LHCN-M2 (cell line): ENCODE results near the gene EIF4G3. TPM values are rescaled to one million over a fixed set of nuclear protein-coding genes. Genes with fewer than 3 reads are reported as not detected.
"Not testable (repeated sequence)": the region's sequence is repeated elsewhere in the genome, so short reads cannot be mapped to it uniquely, and the experiment has no call there.

ENCODE experiments used
- DNase-seq: peaks from one replicate; pipeline ENCODE4 v3.0.0-alpha.2; 2012; ENCODE audit warnings: low read depth
- total RNA-seq: library from RNA; depleted of rRNA; stranded (reverse); fragments of >200 nt; gene quantifications from 2 replicates; pipeline ENCODE4 v1.2.3, GENCODE V29; 2014

Gene EIF4G3
- total RNA-seq, 1 experiment from 2014 or later = 45.8 TPM

DNA sequence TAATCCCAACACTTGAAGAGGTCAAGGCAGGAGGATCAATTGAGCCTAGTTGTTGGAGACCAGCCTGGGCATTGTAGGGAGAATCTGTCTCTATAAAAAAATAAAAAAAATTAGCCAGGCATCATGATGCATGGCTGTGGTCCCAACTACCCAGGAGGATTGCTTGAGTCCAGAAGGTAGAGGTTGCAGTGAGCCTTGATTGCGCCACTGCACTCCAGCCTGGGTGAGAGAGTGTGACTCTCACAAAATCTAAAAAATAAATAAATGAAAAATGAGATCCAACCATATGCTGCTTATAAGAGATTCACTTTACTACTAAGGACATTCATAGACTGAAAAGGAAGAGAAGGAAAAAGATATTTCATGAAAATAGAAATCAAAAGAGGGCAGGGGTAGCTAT, 342.5 kb downstream of the EIF4G3 start:
- DNase-seq = no peak

DNA sequence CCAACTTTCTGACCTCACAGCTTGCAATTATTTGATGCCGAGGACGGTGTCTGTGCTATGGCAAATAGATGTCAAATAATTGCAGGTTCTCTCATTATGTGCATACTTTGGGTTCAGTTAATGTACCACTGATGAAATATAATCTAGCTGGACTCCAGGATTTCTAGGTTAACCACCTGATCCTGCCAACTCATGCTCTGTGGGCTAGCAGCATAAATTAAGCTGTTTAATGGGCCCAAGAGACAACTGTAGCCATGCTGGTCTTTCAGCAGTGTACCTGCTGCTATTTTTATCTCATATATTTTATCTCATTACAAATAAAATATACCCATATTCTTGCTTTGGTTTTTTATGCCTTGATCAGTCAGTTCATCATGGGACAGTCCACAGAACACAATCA, 346.3 kb downstream of the EIF4G3 start:
- DNase-seq = peak; percentile 35

DNA sequence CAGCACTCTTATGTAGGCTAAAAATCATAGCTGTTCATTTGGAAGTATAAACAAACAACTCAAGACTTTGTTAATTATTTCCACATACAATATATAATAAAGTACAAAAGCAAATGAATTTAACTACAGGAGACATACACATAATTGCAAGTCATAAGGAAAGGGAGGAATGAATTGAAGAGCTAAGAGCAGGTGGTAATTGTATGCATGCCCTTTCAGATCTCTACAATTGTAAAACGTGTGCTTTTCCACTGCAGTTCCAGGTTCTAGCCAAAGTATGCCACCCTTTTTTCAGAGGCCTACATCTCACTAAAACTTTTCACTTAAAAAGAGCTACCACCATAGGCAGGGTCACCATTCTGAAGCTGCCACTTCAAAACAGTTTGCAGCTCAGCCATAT, 346.8 kb downstream of the EIF4G3 start:
- no peak for DNase-seq

DNA sequence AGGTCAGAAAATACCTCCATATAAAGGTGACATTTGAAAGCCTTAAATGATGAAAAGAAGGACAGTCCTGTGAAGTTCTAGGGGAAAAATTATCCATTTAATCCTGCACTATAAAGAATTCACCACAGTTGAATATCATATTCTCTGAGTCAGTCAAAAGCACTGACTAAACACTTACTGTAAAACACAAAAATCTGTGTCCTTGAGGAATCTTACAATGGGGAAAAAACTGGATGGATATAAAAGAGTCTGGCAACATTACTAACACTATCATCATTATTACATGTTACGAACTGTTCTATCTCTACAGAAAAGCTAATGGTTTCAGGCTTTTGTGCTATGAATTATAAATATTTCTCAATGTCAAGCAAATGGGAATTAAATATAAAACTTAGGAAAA, 347.2 kb downstream of the EIF4G3 start:
- DNase-seq = peak; percentile 53

DNA sequence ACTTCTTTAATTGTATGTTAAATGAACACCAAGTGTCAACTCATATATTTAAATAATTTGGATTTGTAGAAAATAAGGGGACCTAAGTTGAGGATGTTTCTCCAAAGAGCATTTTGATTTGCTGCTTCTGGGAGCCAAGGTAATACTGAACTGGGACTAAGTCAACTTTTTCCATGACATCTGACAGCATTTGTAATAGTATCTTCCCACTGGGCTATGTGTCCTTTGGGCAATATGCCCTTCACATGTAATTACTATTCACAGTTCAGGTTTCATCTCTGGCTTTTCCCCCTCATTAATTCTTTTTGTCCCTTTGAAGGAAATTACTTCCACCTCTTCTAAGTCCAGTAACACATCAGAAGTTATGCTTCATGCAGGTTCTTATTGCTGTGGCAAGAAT, 352.9 kb downstream of the EIF4G3 start:
- no peak for DNase-seq

DNA sequence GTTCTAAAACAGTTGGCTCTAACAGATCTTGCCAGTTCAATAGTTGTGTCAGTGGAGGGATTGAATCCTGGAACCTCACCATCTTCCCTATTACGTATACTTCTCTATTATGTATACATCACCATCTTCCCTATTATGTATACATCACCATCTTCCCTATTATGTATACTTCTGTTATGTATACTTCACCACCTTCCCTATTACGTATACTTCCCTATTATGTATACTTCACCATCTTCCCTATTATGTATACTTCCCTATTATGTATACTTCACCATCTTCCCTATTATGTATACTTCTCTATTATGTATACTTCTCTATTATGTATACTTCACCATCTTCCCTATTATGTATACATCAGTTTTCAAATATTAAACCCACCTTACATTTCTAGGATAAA, 355.2 kb downstream of the EIF4G3 start:
- no peak for DNase-seq

DNA sequence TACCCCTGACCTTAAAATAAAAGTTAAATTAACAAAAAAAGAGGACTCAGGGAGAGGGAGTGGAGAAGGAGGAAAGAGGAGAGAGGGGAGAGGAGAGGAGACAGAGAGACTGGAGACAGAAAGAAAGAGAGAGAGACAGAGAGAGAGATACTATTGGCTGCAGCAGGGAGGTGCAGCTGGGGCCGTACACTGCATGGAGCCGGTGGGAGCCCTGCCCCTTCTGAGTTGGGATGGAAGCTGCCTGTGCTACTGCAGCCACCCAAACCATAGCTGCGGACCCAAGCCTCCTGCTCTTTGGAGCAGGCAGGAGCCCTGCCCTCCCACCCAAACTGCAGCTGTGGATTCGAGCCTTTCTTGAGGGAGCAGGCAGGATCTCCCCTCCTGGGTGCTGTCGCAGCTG, 356.9 kb downstream of the EIF4G3 start:
- DNase-seq = no peak

DNA sequence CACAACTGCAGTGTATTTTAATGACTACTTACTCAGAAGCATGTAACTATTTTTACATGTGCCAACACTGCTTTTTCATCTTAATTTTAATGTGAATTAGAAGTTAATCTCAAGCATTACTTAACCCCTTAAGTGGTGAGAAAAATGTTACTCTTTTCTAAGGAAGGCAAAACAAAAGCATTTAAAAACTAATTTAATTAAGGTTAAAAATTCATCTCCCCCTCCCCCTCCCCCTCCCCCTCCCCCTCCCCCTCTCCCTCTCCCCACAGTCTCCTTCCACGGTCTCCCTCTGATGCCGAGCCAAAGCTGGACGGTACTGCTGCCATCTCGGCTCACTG, 362.2 kb downstream of the EIF4G3 start:
- no peak for DNase-seq

DNA sequence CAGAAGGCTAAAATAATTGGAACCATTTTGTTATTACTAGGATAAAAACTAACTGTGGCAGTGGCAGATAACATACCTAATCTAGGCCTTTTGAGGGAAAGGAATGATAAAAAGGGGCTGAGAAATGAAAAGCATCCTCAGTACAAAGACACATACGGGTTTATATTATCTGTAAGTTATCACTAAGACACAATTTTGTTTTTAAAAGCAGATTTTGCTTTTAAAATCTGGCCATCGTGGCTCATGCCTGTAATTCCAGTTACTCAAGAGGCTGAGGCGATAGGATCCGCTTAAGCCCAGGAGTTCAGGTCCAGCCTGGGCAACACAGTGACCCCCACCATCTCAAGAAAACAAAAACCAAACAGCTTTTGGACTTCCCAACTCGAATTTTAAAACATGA, 364.8 kb downstream of the EIF4G3 start:
- DNase-seq = no peak

DNA sequence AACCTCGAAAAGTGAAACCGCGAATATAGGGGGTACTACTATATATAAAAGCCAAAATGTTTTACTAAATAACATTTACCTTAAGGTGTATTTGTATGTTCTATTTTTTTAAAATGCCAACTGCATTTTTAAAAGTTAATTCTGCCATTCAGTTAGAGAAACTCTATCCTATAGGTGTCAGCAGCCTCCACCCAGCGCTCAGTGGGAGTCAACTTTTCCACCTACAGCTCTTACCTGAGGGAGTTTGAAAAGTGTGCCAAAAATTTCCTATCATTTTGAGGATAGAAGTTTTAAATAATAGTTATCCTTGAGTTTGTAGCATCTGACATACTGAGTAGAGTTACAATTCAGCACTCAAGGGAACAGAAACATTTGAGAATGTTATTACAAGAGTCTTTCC, 383.5 kb downstream of the EIF4G3 start:
- DNase-seq = no peak

DNA sequence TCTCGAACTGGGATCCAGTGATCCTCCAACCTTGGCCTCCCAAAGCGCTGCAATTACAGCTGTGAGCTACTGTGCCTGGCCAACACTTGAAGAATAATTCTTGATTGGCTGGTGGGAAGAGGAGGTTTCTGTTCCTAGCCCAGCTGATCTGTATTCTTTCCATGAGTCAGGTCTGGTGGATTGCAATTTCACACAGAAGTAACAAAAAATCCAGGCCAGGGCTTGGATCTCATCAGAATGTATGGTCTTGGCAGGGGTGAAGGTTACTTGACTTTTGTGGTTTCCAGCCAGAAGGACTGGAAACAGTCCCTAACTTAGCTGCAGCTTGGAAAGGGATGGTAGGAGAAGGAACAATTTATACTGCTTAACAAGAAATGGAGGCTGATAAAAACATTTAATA, 384.5 kb downstream of the EIF4G3 start:
- DNase-seq = peak; percentile 77

DNA sequence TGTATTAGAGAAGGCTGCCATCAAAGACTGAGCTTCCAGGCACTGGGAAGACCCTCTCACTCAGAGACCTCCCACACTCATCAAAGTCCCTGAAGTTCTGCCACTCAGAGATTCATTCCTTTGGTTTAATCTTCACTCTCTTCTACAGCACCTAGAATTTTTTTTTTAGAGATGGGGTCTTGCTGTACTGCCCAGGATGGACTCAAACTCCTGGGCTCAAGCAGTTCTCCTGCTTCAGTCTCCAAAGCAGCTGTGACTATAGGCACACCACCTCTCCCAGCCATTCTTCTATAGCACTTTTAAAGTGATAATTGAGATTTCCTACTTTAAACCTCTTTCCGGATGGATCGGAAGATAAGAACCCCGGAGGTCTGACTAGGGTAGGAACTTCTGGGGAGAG, 385.9 kb downstream of the EIF4G3 start:
- no peak for DNase-seq

DNA sequence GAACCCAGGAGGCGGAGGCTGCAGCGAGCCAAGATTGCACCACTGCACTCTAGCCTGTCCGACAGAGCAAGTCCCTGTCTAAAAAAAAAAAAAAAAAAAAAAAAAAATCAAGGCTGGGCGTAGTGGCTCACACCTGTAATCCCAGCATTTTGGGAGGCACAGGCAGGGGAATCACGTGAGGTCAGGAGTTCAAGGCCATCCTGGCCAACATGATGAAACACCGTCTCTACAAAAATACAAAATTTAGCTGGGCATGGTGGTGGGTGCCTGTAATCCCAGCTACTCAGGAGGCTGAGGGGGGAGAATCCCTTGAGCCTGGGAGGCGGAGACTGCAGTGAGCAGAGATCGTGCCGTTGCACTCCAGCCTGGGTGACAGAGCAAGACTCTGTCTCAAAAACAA, 387.1 kb downstream of the EIF4G3 start:
- not testable (repeated sequence) for DNase-seq

DNA sequence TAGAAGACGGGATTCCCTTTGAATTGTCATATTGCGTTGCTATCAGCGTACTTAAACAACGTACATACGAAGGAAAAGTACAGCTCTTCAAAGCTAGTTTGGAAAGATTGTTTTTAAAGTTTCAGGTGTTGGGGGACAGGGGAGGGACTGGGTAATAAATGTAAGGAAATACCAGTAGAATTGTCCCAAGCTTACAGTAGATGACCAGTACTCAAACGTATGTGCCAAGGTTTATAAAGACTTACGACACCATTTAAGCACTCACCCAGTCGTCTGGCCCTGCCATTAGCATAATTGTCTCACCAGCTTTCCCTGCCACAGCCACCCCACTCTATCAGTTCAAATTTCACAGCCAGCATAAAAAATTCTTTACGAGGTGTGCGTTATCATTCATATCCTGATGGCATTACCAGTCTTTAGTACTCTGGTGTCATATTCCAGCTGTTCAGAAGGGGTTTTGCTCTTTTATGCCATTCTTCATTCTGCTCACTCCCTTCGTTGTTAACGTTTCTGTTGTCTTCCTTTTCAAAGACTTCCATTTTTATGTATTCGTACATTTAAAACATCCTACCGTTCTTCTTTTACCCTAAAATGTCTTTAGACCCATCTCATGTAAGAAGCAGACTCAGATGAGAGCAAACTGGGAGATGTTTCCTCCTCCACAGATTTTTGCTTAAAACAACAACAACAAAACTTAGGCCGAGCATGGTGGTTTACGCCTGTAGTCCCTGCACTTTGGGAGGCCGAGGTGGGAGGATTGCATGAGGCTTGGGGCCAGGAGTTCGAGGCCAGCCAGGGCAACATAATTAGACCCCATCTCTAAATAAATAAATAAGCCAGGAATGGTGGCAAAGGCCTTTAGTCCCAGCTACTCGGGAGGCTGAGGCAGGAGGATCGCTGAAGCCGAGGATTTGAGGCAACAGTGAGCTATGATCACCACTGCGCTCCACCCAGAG, 388.6 kb downstream of the EIF4G3 start:
- DNase-seq = peak; percentile 50

DNA sequence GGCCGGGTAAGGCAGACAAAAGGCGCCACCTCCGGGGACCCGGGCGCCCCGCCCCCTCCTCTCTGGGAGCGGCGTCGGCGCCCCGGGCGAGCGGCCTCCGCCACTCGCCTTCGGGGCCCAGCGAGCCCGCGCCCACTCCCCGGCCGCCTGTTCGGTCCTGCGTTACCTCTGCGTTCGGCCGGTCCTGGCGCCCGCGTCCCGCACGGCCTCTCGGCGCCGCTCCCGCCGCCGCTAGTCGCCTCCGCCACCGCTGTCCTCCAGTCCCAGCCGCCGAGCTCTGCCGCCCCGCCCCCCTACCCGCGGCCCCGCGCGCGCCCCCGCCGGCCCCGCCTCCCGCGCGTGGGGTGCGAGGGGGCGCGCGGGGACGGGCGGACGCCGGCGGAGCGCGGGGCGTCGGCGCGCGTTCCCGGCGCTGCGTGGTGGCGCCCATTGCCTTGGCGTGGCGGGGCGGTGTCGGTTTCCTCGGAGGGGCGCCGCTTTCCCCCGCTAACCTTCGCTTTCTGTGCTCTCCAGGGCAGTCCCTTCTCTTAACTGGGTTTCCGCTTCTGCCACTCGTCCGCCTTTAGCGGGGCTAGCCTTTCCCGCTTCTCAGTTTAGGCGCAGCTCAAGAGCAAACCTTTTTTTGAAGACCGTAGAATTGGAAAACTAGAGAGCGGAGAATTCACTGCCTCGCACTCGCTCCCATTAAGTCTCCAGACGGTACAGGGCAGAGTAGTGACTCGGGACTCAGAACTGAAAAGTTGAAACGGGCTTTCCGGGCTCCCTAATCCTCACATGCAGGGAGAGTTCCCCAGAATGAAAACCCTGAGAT, 389.5 kb downstream of the EIF4G3 start, which contains the start of gene HP1BP3:
Gene HP1BP3 (minus strand): TSS at position 279 of the 811 bp plus-strand sequence. CDS start 6,867 bp downstream, outside the sequence.
- DNase-seq = peak; percentile 62

DNA sequence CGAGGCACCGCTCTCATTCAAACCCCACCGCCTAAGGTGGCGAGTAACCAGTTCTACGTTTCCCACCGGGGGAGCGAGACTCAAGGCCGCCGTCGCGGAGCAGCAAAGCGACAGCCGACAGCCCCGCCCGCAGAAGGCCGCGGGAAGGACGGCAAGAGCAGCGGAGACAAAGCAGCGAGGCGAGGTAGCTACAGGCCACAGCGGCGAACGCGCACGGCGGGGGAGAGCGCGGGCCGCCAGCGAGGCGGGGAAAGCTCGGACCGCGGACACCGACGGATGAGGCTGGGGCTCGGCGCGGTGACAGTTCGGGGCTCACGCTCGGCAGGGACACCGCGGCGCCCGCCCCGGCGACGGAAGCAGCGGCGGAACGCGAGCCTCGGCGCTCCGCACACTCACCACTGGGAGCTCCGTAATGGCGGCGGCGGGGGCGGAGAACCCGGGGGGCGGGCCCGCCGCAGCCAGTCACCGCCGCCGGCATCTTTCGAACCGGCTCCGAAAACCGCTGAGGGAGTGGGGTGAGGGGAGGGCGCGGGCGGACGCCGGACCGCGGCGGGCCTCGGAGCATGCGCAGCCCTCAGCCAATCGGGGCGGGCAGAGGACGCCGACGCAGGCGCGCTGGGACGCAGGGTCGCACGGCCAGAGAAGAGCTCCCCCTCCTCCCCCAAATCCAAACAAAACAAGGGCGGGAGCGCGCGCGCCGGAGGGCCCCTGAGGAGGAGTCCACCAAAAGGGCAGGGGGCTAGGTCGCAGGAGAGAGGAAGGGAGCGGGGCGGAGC, 390.3 kb downstream of the EIF4G3 start:
- peak; percentile 93 for DNase-seq

DNA sequence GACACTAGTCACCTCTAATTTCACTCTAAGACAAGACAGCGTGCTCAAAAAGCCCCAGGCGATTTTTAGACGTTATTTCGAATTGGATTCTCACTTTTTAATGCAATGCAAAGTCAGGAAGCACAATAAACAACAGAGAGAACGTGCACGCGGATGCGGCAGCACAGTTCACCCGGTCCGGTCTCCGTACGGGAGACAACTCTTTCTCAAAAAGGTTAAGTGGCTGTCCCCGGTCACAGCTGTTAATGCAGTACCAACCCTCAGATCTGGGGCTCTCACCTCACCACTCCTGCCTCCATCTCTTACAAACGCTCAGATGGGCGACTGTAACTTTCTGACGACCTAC, 390.8 kb downstream of the EIF4G3 start:
- no peak for DNase-seq

DNA sequence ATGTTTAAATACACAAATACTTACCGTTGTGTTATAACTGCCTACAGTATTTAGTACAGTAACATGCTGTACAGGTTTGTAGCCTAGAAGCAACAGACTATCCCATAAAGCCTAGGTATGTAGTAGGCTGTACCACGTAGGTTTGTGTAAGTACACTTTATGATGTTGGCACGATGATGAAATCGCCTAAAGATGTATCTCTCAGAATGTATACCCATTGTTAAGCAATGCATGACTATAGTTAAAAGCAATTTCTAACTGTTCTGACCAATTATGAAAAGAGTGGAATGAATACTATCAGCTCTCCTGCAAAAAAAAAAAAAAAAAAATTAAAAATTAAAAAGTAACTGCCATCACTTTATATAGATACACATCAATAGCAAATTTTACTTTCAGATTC, 401.0 kb downstream of the EIF4G3 start:
- DNase-seq = no peak

DNA sequence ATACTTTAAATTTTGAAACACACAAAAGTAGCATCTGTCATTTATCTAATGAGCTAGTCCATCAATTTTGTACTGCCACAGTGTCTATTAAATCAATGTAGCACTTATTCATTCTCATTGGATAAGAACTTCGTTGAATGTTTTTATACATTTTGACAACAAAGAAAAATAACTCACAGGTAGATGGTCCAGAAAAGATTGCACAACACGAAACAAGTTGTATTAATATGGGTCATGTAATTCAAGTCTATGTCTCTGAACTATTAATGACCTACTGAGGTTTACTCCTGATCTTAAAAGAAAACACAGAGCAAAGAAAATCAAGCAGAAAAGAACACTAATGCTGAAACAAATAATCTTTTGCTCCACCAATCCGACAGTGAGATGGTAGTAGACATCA, 404.9 kb downstream of the EIF4G3 start:
- no peak for DNase-seq

DNA sequence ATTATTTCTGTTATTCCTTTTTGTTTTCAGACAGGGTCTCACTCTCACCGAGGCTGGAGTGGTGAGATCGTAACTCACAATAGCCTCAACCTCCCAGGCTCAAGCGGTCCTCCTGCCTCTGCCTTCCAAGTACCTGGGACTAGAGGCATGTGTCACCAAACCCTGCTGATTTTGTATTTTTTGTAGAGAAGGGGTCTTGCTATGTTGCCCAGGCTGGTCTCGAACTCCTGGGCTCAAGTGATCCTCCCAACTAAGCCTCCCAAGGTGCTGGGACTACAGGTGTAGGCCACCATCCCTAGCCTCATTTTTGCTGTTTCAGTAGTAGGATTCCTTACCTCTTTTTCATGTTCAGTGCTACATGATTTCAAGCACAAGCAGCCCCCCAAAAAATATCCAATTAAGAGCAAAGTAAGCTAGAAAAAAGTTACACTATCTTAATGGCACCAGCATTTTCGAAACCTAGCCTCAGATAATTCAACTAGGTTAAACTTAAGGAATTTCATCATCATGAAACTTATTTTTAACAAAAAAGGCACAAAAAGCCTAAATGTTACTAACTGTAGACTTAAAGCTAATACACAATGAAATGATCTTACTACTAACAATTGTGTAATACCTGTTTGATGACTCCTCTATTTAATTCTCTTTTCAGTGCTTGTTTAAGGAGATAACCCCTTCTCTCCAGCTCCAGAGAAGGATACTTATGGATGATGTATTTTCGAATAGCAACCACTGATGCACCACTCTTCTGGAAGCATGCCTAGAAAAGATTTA, 406.2 kb downstream of the EIF4G3 start:
- no peak for DNase-seq

DNA sequence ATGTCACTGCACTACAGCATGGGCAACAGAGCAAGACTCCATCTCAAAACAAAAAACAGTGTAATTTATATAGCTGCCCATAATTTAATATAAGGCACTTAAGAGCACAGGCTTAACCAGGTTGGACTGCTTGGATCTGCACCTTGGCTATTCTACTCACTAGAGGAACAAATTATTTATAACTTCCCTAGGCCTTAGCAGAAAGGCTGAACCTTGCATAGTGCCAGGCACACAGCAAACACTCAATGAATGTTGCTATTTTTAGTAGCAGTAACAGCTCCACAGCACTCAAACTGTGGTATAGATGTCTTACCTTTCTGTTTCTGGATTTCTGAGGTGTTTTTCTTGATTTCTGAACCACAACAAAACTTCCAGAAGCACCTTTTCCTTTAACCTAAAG, 409.4 kb downstream of the EIF4G3 start:
- DNase-seq = no peak
